Activated CD4-positive, alpha-beta T cell treated with anti-CD3 and anti-CD28 coated beads, Interleukin-2, amount 50 U/mL, for 1 hour (primary cell): Measurements from ENCODE around the gene HCLS1.
"Not testable (repeated sequence)": the region's sequence is repeated elsewhere in the genome, so short reads cannot be mapped to it uniquely, and the experiment has no call there.

ENCODE experiments used
- DNase-seq: peaks from one replicate; pipeline ENCODE4 v3.0.0-alpha.2; 2020

The HCLS1 gene

GRCh38 chr3:121660356-121661171 is at the start of gene HCLS1:
HCLS1 (minus strand) TSS chr3:121660903; CDS start chr3:121658347, 2,556 bp downstream.
- DNase-seq, result peak; percentile 58

GRCh38 chr3:121710347-121710746 is 49.6 kb upstream of the HCLS1 start:
- no peak for DNase-seq

GRCh38 chr3:121707531-121708273 is 47.0 kb upstream of the HCLS1 start:
- no peak for DNase-seq

- DNase-seq, result no peak
These were observed 44.8 kb upstream of the HCLS1 start for GRCh38 chr3:121705541-121705940.

GRCh38 chr3:121703973-121704372 is 43.3 kb upstream of the HCLS1 start:
- DNase-seq, result no peak

GRCh38 chr3:121698901-121699300 is 38.2 kb upstream of the HCLS1 start:
- no peak for DNase-seq

GRCh38 chr3:121698476-121698875 is 37.8 kb upstream of the HCLS1 start:
- DNase-seq, result no peak

GRCh38 chr3:121696186-121696585 is 35.5 kb upstream of the HCLS1 start:
- no peak for DNase-seq

GRCh38 chr3:121692010-121692699 is 31.5 kb upstream of the HCLS1 start:
- no peak for DNase-seq

GRCh38 chr3:121690777-121691405 is 30.2 kb upstream of the HCLS1 start:
- DNase-seq, result no peak

- not testable (repeated sequence) for DNase-seq
These were observed 28.0 kb upstream of the HCLS1 start for GRCh38 chr3:121688747-121689146.

- no peak for DNase-seq
These were observed 21.1 kb upstream of the HCLS1 start for GRCh38 chr3:121681792-121682191.

GRCh38 chr3:121677141-121677540 is 16.4 kb upstream of the HCLS1 start:
- no peak for DNase-seq

GRCh38 chr3:121670676-121671075 is 10.0 kb upstream of the HCLS1 start:
- no peak for DNase-seq

GRCh38 chr3:121667333-121667732 is 6.6 kb upstream of the HCLS1 start:
- no peak for DNase-seq

- DNase-seq, result no peak
These were observed 4.8 kb upstream of the HCLS1 start for GRCh38 chr3:121665488-121665887.

GRCh38 chr3:121663171-121663847 is 2.6 kb upstream of the HCLS1 start:
- DNase-seq, result no peak

GRCh38 chr3:121662742-121663141 is 2.0 kb upstream of the HCLS1 start:
- no peak for DNase-seq

GRCh38 chr3:121661376-121661775 is 673 bp upstream of the HCLS1 start:
- DNase-seq, result no peak

GRCh38 chr3:121659586-121659985 is 1.1 kb downstream of the HCLS1 start:
- no peak for DNase-seq

GRCh38 chr3:121658716-121659435 is 1.8 kb downstream of the HCLS1 start:
- no peak for DNase-seq
